Measurements from ENCODE around the gene GPR179.

The GPR179 gene, protein sequence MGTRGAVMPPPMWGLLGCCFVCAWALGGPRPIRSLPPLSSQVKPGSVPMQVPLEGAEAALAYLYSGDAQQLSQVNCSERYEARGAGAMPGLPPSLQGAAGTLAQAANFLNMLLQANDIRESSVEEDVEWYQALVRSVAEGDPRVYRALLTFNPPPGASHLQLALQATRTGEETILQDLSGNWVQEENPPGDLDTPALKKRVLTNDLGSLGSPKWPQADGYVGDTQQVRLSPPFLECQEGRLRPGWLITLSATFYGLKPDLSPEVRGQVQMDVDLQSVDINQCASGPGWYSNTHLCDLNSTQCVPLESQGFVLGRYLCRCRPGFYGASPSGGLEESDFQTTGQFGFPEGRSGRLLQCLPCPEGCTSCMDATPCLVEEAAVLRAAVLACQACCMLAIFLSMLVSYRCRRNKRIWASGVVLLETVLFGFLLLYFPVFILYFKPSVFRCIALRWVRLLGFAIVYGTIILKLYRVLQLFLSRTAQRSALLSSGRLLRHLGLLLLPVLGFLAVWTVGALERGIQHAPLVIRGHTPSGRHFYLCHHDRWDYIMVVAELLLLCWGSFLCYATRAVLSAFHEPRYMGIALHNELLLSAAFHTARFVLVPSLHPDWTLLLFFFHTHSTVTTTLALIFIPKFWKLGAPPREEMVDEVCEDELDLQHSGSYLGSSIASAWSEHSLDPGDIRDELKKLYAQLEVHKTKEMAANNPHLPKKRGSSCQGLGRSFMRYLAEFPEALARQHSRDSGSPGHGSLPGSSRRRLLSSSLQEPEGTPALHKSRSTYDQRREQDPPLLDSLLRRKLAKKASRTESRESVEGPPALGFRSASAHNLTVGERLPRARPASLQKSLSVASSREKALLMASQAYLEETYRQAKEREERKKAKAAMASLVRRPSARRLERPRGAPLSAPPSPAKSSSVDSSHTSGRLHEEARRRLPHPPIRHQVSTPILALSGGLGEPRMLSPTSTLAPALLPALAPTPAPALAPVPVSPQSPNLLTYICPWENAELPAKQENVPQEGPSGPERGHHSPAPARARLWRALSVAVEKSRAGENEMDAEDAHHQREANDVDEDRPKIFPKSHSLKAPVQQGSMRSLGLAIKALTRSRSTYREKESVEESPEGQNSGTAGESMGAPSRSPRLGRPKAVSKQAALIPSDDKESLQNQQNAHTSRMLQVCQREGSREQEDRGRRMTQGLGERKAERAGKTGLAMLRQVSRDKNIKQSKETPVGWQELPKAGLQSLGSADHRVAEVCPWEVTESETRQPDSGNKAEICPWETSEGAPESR (N-terminal part only)

DNA sequence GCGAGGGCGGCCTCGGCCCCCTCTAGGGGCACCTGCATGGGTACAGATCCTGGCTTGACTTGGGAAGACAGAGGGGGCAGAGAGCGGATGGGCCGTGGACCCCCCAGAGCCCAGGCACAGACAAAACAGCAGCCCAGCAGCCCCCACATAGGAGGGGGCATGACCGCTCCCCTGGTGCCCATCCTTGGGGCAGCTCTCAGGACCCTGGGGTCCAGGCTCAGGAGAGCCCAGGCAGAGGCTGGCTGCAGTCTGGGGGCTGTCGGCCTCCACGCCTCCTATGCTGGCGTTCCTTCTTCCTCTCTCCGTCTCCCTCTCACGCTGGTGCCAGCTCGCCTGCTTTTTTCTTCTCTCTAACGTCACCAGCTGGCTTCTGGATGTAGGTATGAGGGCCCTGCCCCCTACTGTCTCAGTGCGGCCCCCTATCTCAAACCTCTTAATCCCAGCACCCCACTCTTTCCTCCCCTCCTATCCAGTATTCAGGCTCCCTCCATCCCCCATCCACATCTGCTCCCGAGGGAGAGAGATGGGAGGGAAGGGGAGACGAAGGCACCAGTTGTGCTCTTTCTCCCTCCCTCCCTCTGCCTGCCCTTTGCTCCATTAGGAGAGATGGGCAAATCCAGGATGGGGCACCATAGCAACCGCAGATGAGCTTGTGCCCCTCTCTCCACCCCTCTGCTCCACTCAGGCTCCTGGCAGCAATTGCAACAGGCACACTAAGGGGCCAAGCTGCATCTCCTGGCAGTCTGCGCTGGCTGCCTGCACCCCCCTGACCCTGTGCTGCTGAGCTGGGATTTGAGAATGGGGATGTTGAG is at the start of gene GPR179:
Gene GPR179 (minus strand): TSS at position 349 of the 812 bp plus-strand sequence. CDS start 167 bp downstream, at position 182.
- H3K36me3 Mint-ChIP-seq = no peaks in the 10 kb centered on the region
- H3K27me3 Mint-ChIP-seq = peaks cover 5% of the 10 kb centered on the region
- H3K27ac Mint-ChIP-seq = no peak within 1 kb of the TSS
- H3K9me3 Mint-ChIP-seq = no peaks in the 10 kb centered on the region
- no peaks in the 10 kb centered on the region for H3K4me1 Mint-ChIP-seq
- no peak within 1 kb of the TSS for H3K4me3 Mint-ChIP-seq
- ATAC-seq (ENCODE audit: low read depth) (no peak), DNase-seq (ENCODE audit: low spot score in 2 of 2) (no peak)

GRCh38 chr17:38379448-38379847 is 35.7 kb upstream of the GPR179 start:
- no peak overlapping the region for H3K4me3 Mint-ChIP-seq
- peaks cover 11% of the 10 kb centered on the region for H3K4me1 Mint-ChIP-seq
- H3K9me3 Mint-ChIP-seq = no peaks in the 10 kb centered on the region
- H3K27me3 Mint-ChIP-seq = no peaks in the 10 kb centered on the region
- DNase-seq (ENCODE audit: low spot score in 2 of 2) (no peak), ATAC-seq (ENCODE audit: low read depth) (no peak)
- no peak overlapping the region for H3K27ac Mint-ChIP-seq
- H3K36me3 Mint-ChIP-seq = peaks cover 21% of the 10 kb centered on the region

GRCh38 chr17:38369124-38369886 is 25.5 kb upstream of the GPR179 start:
- no peaks in the 10 kb centered on the region for H3K27me3 Mint-ChIP-seq
- DNase-seq (ENCODE audit: low spot score in 2 of 2) (no peak), ATAC-seq (ENCODE audit: low read depth) (no peak)
- no peaks in the 10 kb centered on the region for H3K9me3 Mint-ChIP-seq
- H3K36me3 Mint-ChIP-seq = peaks cover 39% of the 10 kb centered on the region
- no peak overlapping the region for H3K27ac Mint-ChIP-seq
- peaks cover 3% of the 10 kb centered on the region for H3K4me1 Mint-ChIP-seq
- H3K4me3 Mint-ChIP-seq = no peak overlapping the region

- Mint-ChIP-seq H3K36me3 (peaks cover 19% of the 10 kb centered on the region), H3K4me3 (no peak overlapping the region), H3K27me3 (no peaks in the 10 kb centered on the region)
Measured at GRCh38 chr17:38364741-38365140, 21.0 kb upstream of the GPR179 start.

DNA sequence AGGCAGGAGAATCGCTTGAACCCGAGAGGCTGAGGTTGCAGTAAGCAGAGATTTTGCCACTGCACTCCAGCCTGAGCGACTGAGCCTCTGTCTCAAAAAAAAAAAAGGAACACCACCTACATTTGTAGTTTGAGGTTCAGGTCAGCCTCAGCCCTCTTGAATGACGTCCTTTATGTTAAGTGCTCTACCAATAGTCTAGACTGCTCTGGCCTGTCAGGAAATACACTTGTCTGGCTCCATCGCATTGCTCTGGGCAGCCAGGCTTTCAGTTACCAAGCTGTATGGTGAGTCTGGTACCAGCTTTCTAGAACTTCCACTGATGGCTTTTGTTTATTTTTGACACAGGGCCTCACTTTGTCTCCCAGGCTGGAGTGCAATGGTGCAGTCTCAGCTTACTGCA is 19.3 kb upstream of the GPR179 start:
- peaks cover 10% of the 10 kb centered on the region for H3K36me3 Mint-ChIP-seq
- no peak for DNase-seq (ENCODE audit: low spot score in 2 of 2)
- H3K4me1 Mint-ChIP-seq = peaks cover 5% of the 10 kb centered on the region
- no peaks in the 10 kb centered on the region for H3K27me3 Mint-ChIP-seq
- ATAC-seq (ENCODE audit: low read depth) = no peak
- no peak overlapping the region for H3K27ac Mint-ChIP-seq
- no peak overlapping the region for H3K4me3 Mint-ChIP-seq
- no peaks in the 10 kb centered on the region for H3K9me3 Mint-ChIP-seq

More at GRCh38 chr17:38364741-38365140, 21.0 kb upstream of the GPR179 start:
- DNase-seq (ENCODE audit: low spot score in 2 of 2) (no peak), ATAC-seq (ENCODE audit: low read depth) (no peak)
- Mint-ChIP-seq H3K4me1 (peaks cover 3% of the 10 kb centered on the region), H3K9me3 (no peaks in the 10 kb centered on the region), H3K27ac (no peak overlapping the region)

GRCh38 chr17:38361694-38362465 is 18.1 kb upstream of the GPR179 start:
- no peak for DNase-seq (ENCODE audit: low spot score in 2 of 2)
- H3K27me3 Mint-ChIP-seq = no peaks in the 10 kb centered on the region
- no peaks in the 10 kb centered on the region for H3K9me3 Mint-ChIP-seq
- peaks cover 5% of the 10 kb centered on the region for H3K36me3 Mint-ChIP-seq
- H3K4me3 Mint-ChIP-seq = no peak overlapping the region
- H3K27ac Mint-ChIP-seq = no peak overlapping the region
- no peak for ATAC-seq (ENCODE audit: low read depth)
- H3K4me1 Mint-ChIP-seq = peaks cover 10% of the 10 kb centered on the region

- no peak overlapping the region for H3K4me3 Mint-ChIP-seq
- no peaks in the 10 kb centered on the region for H3K9me3 Mint-ChIP-seq
- no peaks in the 10 kb centered on the region for H3K36me3 Mint-ChIP-seq
- ATAC-seq (ENCODE audit: low read depth) = no peak
- no peak for DNase-seq (ENCODE audit: low spot score in 2 of 2)
- peaks cover 31% of the 10 kb centered on the region for H3K4me1 Mint-ChIP-seq
- no peaks in the 10 kb centered on the region for H3K27me3 Mint-ChIP-seq
- no peak overlapping the region for H3K27ac Mint-ChIP-seq
Measured at GRCh38 chr17:38358586-38359513, 15.1 kb upstream of the GPR179 start.

GRCh38 chr17:38357486-38358123 is 13.8 kb upstream of the GPR179 start:
- Mint-ChIP-seq H3K36me3 (no peaks in the 10 kb centered on the region), H3K4me1 (peaks cover 40% of the 10 kb centered on the region), H3K27me3 (no peaks in the 10 kb centered on the region), H3K4me3 (no peak overlapping the region), H3K27ac (peak overlapping the region; percentile 6), H3K9me3 (no peaks in the 10 kb centered on the region)
- ATAC-seq (ENCODE audit: low read depth) (no peak), DNase-seq (ENCODE audit: low spot score in 2 of 2) (no peak)

DNA sequence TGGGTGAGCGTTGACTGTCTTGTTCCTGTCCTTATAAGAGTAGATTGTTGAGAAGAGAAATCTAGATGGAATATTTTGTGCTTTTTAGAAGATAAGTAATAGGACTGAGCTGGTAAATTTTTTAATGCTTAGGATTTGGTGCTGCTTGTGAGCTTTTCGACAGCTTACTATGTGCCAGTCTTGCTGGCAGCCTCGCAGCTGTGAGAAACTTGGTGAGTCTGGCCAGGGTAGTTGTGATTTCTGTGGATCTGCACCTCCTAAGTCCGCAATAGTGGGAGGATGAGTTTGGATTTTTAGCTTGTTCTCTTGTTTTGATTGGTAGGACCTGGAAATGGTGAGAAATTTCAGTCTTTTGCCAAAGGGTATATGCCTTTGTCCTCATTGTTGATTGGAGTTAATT is 11.5 kb upstream of the GPR179 start:
- Mint-ChIP-seq H3K4me1 (peaks cover 40% of the 10 kb centered on the region), H3K27ac (no peak overlapping the region), H3K36me3 (no peaks in the 10 kb centered on the region), H3K9me3 (no peaks in the 10 kb centered on the region), H3K4me3 (no peak overlapping the region), H3K27me3 (no peaks in the 10 kb centered on the region)
- DNase-seq (ENCODE audit: low spot score in 2 of 2) = no peak
- no peak for ATAC-seq (ENCODE audit: low read depth)

DNA sequence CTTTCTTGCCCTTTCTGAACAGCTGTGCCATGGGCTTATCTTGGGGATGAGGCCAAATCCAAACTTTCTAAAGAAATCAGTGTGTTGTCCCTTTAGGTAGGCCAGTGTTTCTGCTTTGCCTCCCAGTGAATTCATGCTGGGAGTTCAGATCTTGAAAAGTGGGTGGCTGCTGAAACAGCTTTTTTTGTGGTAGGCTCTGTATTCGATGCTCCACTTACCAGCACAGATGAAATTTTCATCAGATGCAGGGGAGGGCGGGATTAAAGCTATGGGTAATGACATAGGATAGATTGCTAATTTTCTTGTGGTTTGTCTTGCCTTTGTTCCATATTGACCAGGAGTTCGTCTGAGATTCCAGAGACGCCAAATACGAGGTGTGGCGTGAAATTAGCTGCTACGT is 10.7 kb upstream of the GPR179 start:
- Mint-ChIP-seq H3K27me3 (no peaks in the 10 kb centered on the region), H3K27ac (no peak overlapping the region), H3K4me1 (peaks cover 40% of the 10 kb centered on the region), H3K4me3 (no peak overlapping the region), H3K36me3 (no peaks in the 10 kb centered on the region), H3K9me3 (no peaks in the 10 kb centered on the region)
- no peak for ATAC-seq (ENCODE audit: low read depth)
- no peak for DNase-seq (ENCODE audit: low spot score in 2 of 2)

DNA sequence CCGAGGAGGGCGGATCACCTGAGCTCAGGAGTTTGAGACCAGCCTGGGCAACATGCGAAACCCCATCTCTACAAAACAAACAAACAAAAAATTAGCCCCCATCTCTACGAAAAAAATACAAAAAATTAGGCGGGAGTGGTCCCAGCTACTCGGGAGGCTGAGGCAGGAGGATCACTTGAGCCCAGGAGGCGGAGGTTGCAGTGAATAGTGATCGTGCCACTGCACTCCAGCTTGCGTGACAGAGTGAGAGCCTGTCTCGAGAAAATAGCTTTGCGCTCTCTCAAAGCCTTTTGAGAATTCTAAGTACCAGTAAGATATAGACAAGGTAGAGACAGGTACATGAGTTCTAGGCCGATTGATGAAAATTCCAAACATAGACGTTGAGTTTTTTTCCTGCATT is 9.9 kb upstream of the GPR179 start:
- peak overlapping the region; percentile 80 for H3K4me3 Mint-ChIP-seq
- no peaks in the 10 kb centered on the region for H3K9me3 Mint-ChIP-seq
- no peak overlapping the region for H3K27ac Mint-ChIP-seq
- peaks cover 40% of the 10 kb centered on the region for H3K4me1 Mint-ChIP-seq
- DNase-seq (ENCODE audit: low spot score in 2 of 2) = no peak
- no peaks in the 10 kb centered on the region for H3K36me3 Mint-ChIP-seq
- no peaks in the 10 kb centered on the region for H3K27me3 Mint-ChIP-seq
- ATAC-seq (ENCODE audit: low read depth) = no peak
